RWPE2 (cell line): ENCODE measurements around the gene LARGE1.

Experiments used
- ATAC-seq: fragments of 200-7000 bp; cut with Tn5 transposase; 3 replicates; pipeline ENCODE4 v1.9.1; 2021; ENCODE audit warnings: low read depth
- DNase-seq: peaks from one replicate; pipeline ENCODE4 v3.0.0-alpha.2; 2020; ENCODE audit warnings: low spot score
- H3K27ac ChIP-seq: fragments of 450-650 bp; 2 replicates; pipeline ENCODE4 v1.5.1; 2017; ENCODE audit warnings: mild to moderate bottlenecking; ENCODE audit not compliant: poor library complexity, severe bottlenecking
- H3K27me3 ChIP-seq: fragments of 250-450 bp; sonication (Bioruptor Pico); 2 replicates; pipeline ENCODE4 v1.5.1; 2021; ENCODE audit warnings: mild to moderate bottlenecking, moderate library complexity; ENCODE audit not compliant: insufficient read depth, poor library complexity, severe bottlenecking
- H3K36me3 ChIP-seq: fragments of 250-450 bp; sonication (Bioruptor Pico); 2 replicates; pipeline ENCODE4 v1.5.1; 2020; ENCODE audit warnings: low read depth, mild to moderate bottlenecking, moderate library complexity
- H3K4me1 ChIP-seq: fragments of 250-450 bp; sonication (Bioruptor Pico); 2 replicates; pipeline ENCODE4 v1.5.1; 2021; ENCODE audit warnings: mild to moderate bottlenecking, moderate library complexity; ENCODE audit not compliant: insufficient read depth, poor library complexity, severe bottlenecking
- H3K4me3 ChIP-seq: fragments of 250-450 bp; sonication (Bioruptor Pico); 2 replicates; pipeline ENCODE4 v1.5.1; 2021; ENCODE audit warnings: mild to moderate bottlenecking, moderate library complexity; ENCODE audit not compliant: severe bottlenecking
- H3K9me3 ChIP-seq: fragments of 250-450 bp; sonication (Bioruptor Pico); 2 replicates; pipeline ENCODE4 v1.5.1; 2021; ENCODE audit warnings: mild to moderate bottlenecking, moderate library complexity; ENCODE audit not compliant: severe bottlenecking
- TF ChIP-seq, protein P1 (sequence below): fragments of 450-650 bp; IDR thresholded peaks from one replicate; pipeline ENCODE4 v1.5.1; 2017; ENCODE audit warnings: mild to moderate bottlenecking, moderate library complexity; ENCODE audit not compliant: poor library complexity, severe bottlenecking

The LARGE1 gene

DNA sequence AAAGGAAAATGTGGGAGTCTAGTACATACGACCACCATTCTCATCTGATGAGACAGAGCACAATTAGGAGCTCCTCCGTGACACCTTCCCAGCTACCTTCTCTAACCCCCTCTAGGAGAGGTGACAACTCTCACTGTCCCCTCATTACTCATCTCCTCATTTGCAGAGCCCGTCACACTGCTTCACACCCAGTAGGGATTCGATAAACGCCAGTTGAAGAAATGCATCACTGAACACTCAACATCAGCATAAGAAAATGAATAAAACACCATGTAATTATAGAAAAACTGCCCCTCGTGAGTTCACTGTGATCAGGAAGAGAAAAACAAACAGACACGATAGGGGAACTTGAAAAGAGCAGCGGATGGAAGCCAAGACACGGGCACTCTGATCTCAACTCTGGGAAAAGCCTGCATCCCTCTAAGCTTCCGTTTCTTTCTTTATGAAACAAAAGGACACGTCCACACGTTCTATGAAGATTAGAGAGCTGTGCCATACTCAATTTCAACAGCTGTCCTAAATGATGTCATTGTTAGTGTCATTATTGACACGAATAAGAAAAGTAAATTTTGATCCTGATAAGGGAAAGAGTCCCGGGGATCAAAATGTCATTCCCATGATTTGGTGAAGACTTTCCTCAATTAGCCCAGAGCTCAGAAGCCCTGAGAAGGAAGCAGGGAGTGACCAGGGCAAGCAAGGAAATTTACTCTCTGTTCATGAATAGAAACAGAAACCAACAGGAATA is 356.9 kb downstream of the LARGE1 start:
- Histone ChIP-seq H3K36me3 (no peaks in the 10 kb centered on the region), H3K27me3 (no peaks in the 10 kb centered on the region), H3K4me1 (no peaks in the 10 kb centered on the region), H3K27ac (no peak overlapping the region), H3K4me3 (no peak overlapping the region), H3K9me3 (no peaks in the 10 kb centered on the region)
- TF ChIP-seq, protein P1, sequence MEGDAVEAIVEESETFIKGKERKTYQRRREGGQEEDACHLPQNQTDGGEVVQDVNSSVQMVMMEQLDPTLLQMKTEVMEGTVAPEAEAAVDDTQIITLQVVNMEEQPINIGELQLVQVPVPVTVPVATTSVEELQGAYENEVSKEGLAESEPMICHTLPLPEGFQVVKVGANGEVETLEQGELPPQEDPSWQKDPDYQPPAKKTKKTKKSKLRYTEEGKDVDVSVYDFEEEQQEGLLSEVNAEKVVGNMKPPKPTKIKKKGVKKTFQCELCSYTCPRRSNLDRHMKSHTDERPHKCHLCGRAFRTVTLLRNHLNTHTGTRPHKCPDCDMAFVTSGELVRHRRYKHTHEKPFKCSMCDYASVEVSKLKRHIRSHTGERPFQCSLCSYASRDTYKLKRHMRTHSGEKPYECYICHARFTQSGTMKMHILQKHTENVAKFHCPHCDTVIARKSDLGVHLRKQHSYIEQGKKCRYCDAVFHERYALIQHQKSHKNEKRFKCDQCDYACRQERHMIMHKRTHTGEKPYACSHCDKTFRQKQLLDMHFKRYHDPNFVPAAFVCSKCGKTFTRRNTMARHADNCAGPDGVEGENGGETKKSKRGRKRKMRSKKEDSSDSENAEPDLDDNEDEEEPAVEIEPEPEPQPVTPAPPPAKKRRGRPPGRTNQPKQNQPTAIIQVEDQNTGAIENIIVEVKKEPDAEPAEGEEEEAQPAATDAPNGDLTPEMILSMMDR, result no peak
- ATAC-seq (no peak), DNase-seq (no peak)

DNA sequence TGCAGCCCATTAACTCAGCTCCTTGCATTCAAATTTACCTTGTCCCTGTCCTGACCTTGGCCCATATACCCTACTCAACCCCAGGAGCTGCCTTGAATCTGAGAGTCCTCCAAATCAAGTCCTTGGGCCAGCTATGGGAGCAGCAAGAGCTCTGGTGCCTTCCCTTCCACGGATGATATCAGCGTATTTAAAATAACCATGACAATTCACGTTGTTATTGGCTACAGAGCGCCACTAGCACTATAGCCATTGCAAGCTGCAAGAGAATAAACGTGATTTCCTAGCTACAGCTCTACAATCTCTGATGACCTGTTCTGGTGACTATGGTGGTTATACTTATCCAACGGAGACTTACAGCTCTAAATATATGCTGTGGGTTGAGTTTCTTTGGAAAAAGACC is 357.8 kb downstream of the LARGE1 start:
- TF ChIP-seq, protein P1, result no peak
- Histone ChIP-seq H3K27ac (no peak overlapping the region), H3K36me3 (no peaks in the 10 kb centered on the region)

DNA sequence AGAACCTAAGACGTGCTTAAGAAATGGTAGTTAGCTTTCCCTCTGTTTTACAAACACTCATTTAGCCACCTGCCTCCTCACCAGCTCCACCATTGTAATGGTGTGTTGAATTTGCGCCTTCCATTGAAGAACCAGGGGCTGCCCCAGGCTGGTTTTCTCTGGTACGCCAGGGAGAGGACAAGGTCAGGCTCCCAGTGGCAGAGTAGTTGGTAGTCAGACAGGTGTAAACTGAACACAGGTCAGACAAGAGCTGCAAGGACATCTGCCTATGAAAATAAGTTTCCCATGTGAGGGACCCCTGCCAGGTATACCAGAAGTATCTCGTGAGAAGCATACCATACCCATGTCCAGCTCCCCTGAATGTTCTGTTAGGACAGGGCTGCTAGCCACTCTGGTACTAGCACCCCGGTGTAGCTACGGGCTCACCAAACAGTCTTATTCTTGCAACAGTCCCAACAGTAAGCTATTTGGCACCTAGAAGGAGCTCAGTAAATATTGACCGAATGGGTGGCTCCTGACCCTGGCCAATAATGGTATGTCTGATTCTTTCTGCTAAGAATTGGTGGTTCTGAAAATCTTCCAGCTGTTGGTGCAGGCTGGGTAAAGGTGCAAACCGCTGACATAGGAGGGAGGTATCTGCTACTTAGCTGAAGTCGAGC is 359.0 kb downstream of the LARGE1 start:
- TF ChIP-seq, protein P1, result no peak
- no peaks in the 10 kb centered on the region for H3K4me1 ChIP-seq
- no peaks in the 10 kb centered on the region for H3K36me3 ChIP-seq
- no peaks in the 10 kb centered on the region for H3K27me3 ChIP-seq
- no peak overlapping the region for H3K4me3 ChIP-seq
- no peak overlapping the region for H3K27ac ChIP-seq
- DNase-seq, result no peak
- H3K9me3 ChIP-seq, result no peaks in the 10 kb centered on the region
- ATAC-seq, result no peak

More for the DNA sequence above, 357.8 kb downstream of the LARGE1 start:
- no peak for ATAC-seq
- H3K4me1 ChIP-seq, result no peaks in the 10 kb centered on the region
- H3K9me3 ChIP-seq, result no peaks in the 10 kb centered on the region
- H3K4me3 ChIP-seq, result no peak overlapping the region
- H3K27me3 ChIP-seq, result no peaks in the 10 kb centered on the region
- no peak for DNase-seq

DNA sequence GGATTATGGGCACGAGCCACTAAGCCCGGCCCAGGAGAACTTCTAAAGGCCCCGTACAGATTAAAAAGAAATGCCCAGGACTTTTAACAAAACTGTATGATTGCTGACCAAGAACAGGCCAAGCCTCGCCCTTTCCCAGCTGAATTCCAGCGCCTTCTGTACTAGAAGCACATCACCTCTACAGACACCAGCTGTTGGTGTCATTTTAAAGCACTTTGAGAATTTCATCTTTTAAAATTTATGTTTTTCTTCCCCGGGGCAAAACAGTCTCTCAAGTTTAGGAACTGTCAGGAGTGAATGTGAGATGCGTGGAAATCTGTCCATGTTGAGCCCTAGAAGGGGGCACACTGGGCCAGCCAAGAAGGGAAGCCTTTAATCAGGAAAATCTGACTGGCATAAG is 362.4 kb downstream of the LARGE1 start:
- Histone ChIP-seq H3K4me3 (no peak overlapping the region), H3K9me3 (no peaks in the 10 kb centered on the region), H3K27me3 (no peaks in the 10 kb centered on the region), H3K36me3 (no peaks in the 10 kb centered on the region), H3K27ac (no peak overlapping the region), H3K4me1 (no peaks in the 10 kb centered on the region)
- ATAC-seq (no peak), DNase-seq (no peak)
- TF ChIP-seq, protein P1, result no peak
